Endodermal cell (in vitro differentiated cells): ENCODE data around the gene ARHGAP10. TPM values are rescaled to one million over a fixed set of nuclear protein-coding genes. Genes with fewer than 3 reads are reported as not detected.

Experiments used
- DNase-seq: peaks from one replicate; pipeline ENCODE4 v3.0.0-alpha.2; 2017
- H3K27ac ChIP-seq: 2 replicates; pipeline ENCODE4 v1.5.1; 2013; ENCODE audit warnings: mild to moderate bottlenecking, low read depth, low read length, moderate library complexity
- H3K27me3 ChIP-seq: 2 replicates; pipeline ENCODE4 v1.6.1; 2013; ENCODE audit warnings: mild to moderate bottlenecking, low read length, moderate library complexity; ENCODE audit not compliant: insufficient read depth, control insufficient read depth, poor library complexity, severe bottlenecking
- H3K36me3 ChIP-seq: 2 replicates; pipeline ENCODE4 v1.7.0; 2013; ENCODE audit warnings: mild to moderate bottlenecking, low read length, moderate library complexity; ENCODE audit not compliant: control insufficient read depth, insufficient read depth
- H3K4me1 ChIP-seq: one replicate; pipeline ENCODE4 v1.7.0; 2013; ENCODE audit warnings: low read length; ENCODE audit not compliant: control insufficient read depth, insufficient read depth
- H3K4me3 ChIP-seq: 2 replicates; pipeline ENCODE4 v1.5.1; 2013; ENCODE audit warnings: mild to moderate bottlenecking, low read length, moderate library complexity
- H3K9ac ChIP-seq: 2 replicates; pipeline ENCODE4 v1.6.1; 2013; ENCODE audit warnings: mild to moderate bottlenecking, low read length, moderate library complexity; ENCODE audit not compliant: poor library complexity, severe bottlenecking; ENCODE audit errors: extremely low read depth
- H3K9me3 ChIP-seq: 2 replicates; pipeline ENCODE4 v1.6.1; 2013; ENCODE audit warnings: mild to moderate bottlenecking, low read length, moderate library complexity; ENCODE audit not compliant: control insufficient read depth
- H3K27ac Mint-ChIP-seq: 2 replicates; pipeline ENCODE4 v1.8.0; 2020; ENCODE audit warnings: mixed read lengths
- H3K27me3 Mint-ChIP-seq: 2 replicates; pipeline ENCODE4 v1.8.0; 2021; ENCODE audit warnings: mild to moderate bottlenecking, mixed read lengths; ENCODE audit not compliant: insufficient read depth
- H3K36me3 Mint-ChIP-seq: 2 replicates; pipeline ENCODE4 v1.8.0; 2020; ENCODE audit warnings: low read depth, mixed read lengths
- H3K4me1 Mint-ChIP-seq: 2 replicates; pipeline ENCODE4 v1.8.0; 2020; ENCODE audit warnings: mixed read lengths
- H3K4me3 Mint-ChIP-seq: 2 replicates; pipeline ENCODE4 v1.8.0; 2020; ENCODE audit warnings: mild to moderate bottlenecking, moderate library complexity, mixed read lengths
- H3K9me3 Mint-ChIP-seq: 2 replicates; pipeline ENCODE4 v1.8.0; 2020; ENCODE audit warnings: mild to moderate bottlenecking, mixed read lengths
- CTCF ChIP-seq: fragments of 200-600 bp; sonication (generic); conservative IDR thresholded peaks from 2 replicates; pipeline ENCODE4 v1.5.0; 2021; ENCODE audit warnings: antibody characterized with exemption, mild to moderate bottlenecking
- WGBS, 2 experiments: methylation state at CpG; one replicate each; pipeline versions ENCODE4 v1.1.5 to v1.1.7; 2013; ENCODE audit warnings: missing lambda C conversion rate in 2 of 2, mixed read lengths in 1 of 2; ENCODE audit not compliant: insufficient coverage in 1 of 2, insufficient read length in 1 of 2; 5-methylcytosine and 5-hydroxymethylcytosine counted together
- long read RNA-seq, 4 experiments: library from polyadenylated mRNA in 2 of 4; library from RNA in 1 of 4; library from capped mRNA in 1 of 4; stranded (forward) in 3 of 4; unstranded in 1 of 4; transcript quantifications; one replicate each; pipeline ENCODE4 v2.0.0, GENCODE V29; 2020 to 2021; ENCODE audit warnings: inconsistent platforms in 1 of 4
- polyA plus RNA-seq, 2 experiments: library from polyadenylated mRNA; stranded (reverse); fragments of 50-300 nt; gene quantifications; one replicate each; pipeline ENCODE4 v1.2.3, GENCODE V29; 2013
- total RNA-seq, 2 donors: library from RNA; stranded (reverse); fragmentation: NEBNext Ultra II Directional in 1 of 2; extraction: Animal tissue kit (Norgen Biotek cat#: 25700) in 1 of 2; gene quantifications; 2 replicates in 1 of 2; 3 replicates in 1 of 2; pipeline ENCODE4 v1.2.1, GENCODE V29; 2021

The ARHGAP10 gene
- total RNA-seq = 10 to 100 TPM in 1 of 2 donors, 1 to 10 TPM in 1; 9.1 to 11.8 TPM
- 3.4 TPM for polyA plus RNA-seq (2013, experiment 1 of 2)
- 3.6 TPM for polyA plus RNA-seq (2013, experiment 2 of 2)
- long read RNA-seq, experiment 1, partial matches to known transcripts = 1 of 4 reads
- long read RNA-seq, experiment 1, other reads (novel, unspliced or antisense) = 3 of 4 reads
- long read RNA-seq, experiment 2, partial matches to known transcripts = 3 of 21 reads
- long read RNA-seq, experiment 2, other reads (novel, unspliced or antisense) = 14 of 21 reads
- long read RNA-seq, experiment 3, full-length matches to known transcripts = 10 of 30 reads
- long read RNA-seq, experiment 3, partial matches to known transcripts = 11 of 30 reads
- long read RNA-seq, experiment 3, other reads (novel, unspliced or antisense) = 9 of 30 reads
- long read RNA-seq, experiment 4, partial matches to known transcripts = 0 of 9 reads
- long read RNA-seq, experiment 4, other reads (novel, unspliced or antisense) = 9 of 9 reads

GRCh38 chr4:147731580-147732517 lies at the start of gene ARHGAP10:
TSS of gene ARHGAP10 (plus strand) at chr4:147732088. CDS start at chr4:147732302, 214 bp downstream.
- no peaks in the 10 kb centered on the region for H3K9me3 ChIP-seq
- peak; percentile 92 for DNase-seq
- Mint-ChIP-seq H3K36me3 (no peaks in the 10 kb centered on the region), H3K9me3 (no peaks in the 10 kb centered on the region), H3K27ac (peak within 1 kb of the TSS; percentile 95), H3K27me3 (peaks cover 31% of the 10 kb centered on the region), H3K4me1 (peaks cover 35% of the 10 kb centered on the region), H3K4me3 (peak within 1 kb of the TSS; percentile 82)
- TF ChIP-seq CTCF = no peak
- peak within 1 kb of the TSS; percentile 87 for H3K4me3 ChIP-seq
- no peak within 1 kb of the TSS for H3K27ac ChIP-seq
- peak within 1 kb of the TSS; percentile 78 for H3K9ac ChIP-seq
- peaks cover 3% of the 10 kb centered on the region for H3K4me1 ChIP-seq
- no peaks in the 10 kb centered on the region for H3K36me3 ChIP-seq
- 0% methylated on average over 35 to 106 of the region's 106 CpGs for WGBS, 2 experiments
- peaks cover 38% of the 10 kb centered on the region for H3K27me3 ChIP-seq

- Histone ChIP-seq H3K27me3 (no peaks in the 10 kb centered on the region), H3K9me3 (no peaks in the 10 kb centered on the region), H3K4me3 (peak overlapping the region; percentile 92), H3K4me1 (no peaks in the 10 kb centered on the region), H3K27ac (no peak overlapping the region), H3K36me3 (peaks cover 14% of the 10 kb centered on the region), H3K9ac (peak overlapping the region; percentile 85)
- Mint-ChIP-seq H3K4me1 (peaks cover 25% of the 10 kb centered on the region), H3K27ac (no peak overlapping the region), H3K27me3 (peaks cover 6% of the 10 kb centered on the region), H3K9me3 (peaks cover 3% of the 10 kb centered on the region), H3K4me3 (peak overlapping the region; percentile 78), H3K36me3 (peaks cover 18% of the 10 kb centered on the region)
- DNase-seq = no peak
- no peak for TF ChIP-seq CTCF
- WGBS, 2 experiments = 76 to 96% methylated on average over 3 of the region's 3 CpGs
Observed at GRCh38 chr4:147682755-147683154, 49.1 kb upstream of the ARHGAP10 start.

GRCh38 chr4:147683188-147683591 lies 48.7 kb upstream of the ARHGAP10 start:
- Histone ChIP-seq H3K27ac (no peak overlapping the region), H3K9me3 (no peaks in the 10 kb centered on the region), H3K27me3 (no peaks in the 10 kb centered on the region), H3K4me1 (no peaks in the 10 kb centered on the region), H3K4me3 (peak overlapping the region; percentile 92), H3K36me3 (peaks cover 14% of the 10 kb centered on the region), H3K9ac (peak overlapping the region; percentile 85)
- Mint-ChIP-seq H3K27me3 (peaks cover 6% of the 10 kb centered on the region), H3K9me3 (peaks cover 3% of the 10 kb centered on the region), H3K4me3 (peak overlapping the region; percentile 78), H3K27ac (peak overlapping the region; percentile 98), H3K4me1 (peaks cover 21% of the 10 kb centered on the region), H3K36me3 (peaks cover 13% of the 10 kb centered on the region)
- 8 to 12% methylated on average over 6 to 10 of the region's 10 CpGs for WGBS, 2 experiments
- peak; percentile 51 for DNase-seq
- TF ChIP-seq CTCF = no peak
